ENCODE measurements around the gene IRF4.

GRCh38 chr6:359261-360035 is 32.1 kb upstream of the IRF4 start:
- TF ChIP-seq CTCF (IDR thresholded peaks at IDR 0.05) (no peak), POLR2A (IDR thresholded peaks at IDR 0.05) (no peak)

Measured in testis (tissue), 2 donors.